Measurements from ENCODE around the gene RHOH. TPM values are rescaled to one million over a fixed set of nuclear protein-coding genes. Genes with fewer than 3 reads are reported as not detected.

The RHOH gene
- polyA plus RNA-seq, 1 experiment: not detected

- TF ChIP-seq CTCF (IDR thresholded peaks at IDR 0.05; ENCODE audit: low read depth, low read length): no peak
- Histone ChIP-seq H3K4me3 (ENCODE audit: low read depth, low read length) (no peak overlapping the region), H3K27ac (ENCODE audit: low read depth, low read length) (no peak overlapping the region), H3K9me3 (ENCODE audit: control insufficient read depth, insufficient read depth, low read length) (no peaks in the 10 kb centered on the region), H3K27me3 (ENCODE audit: control insufficient read depth, insufficient read depth, low read length) (peaks cover 3% of the 10 kb centered on the region)
- CTCF ChIA-PET: interaction anchor here (1.4 kb wide), 1 partner anchor 61 kb away, joined by 5 read pairs; no protein-coding TSS in a partner anchor
- DNase-seq (ENCODE audit: low read depth, low spot score): no peak
- POLR2A ChIA-PET: no interaction called here
These were observed 67.7 kb downstream of the RHOH start for GRCh38 chr4:40264497-40264896.

- Histone ChIP-seq H3K4me3 (ENCODE audit: low read depth, low read length) (no peak overlapping the region), H3K27me3 (ENCODE audit: control insufficient read depth, insufficient read depth, low read length) (peaks cover 3% of the 10 kb centered on the region), H3K9me3 (ENCODE audit: control insufficient read depth, insufficient read depth, low read length) (no peaks in the 10 kb centered on the region), H3K27ac (ENCODE audit: low read depth, low read length) (peak overlapping the region; percentile 2)
- DNase-seq (ENCODE audit: low read depth, low spot score): no peak
- POLR2A ChIA-PET: interaction anchor here (0.6 kb wide), 1 partner anchor 166 kb away, joined by 4 read pairs; no protein-coding TSS in a partner anchor
- no peak for TF ChIP-seq CTCF (IDR thresholded peaks at IDR 0.05; ENCODE audit: low read depth, low read length)
- CTCF ChIA-PET: interaction anchor here (1.4 kb wide), 1 partner anchor 60 kb away, joined by 5 read pairs; no protein-coding TSS in a partner anchor
These were observed 68.4 kb downstream of the RHOH start for GRCh38 chr4:40264995-40265909.

GRCh38 chr4:40265910-40266274 is 69.1 kb downstream of the RHOH start:
- ChIA-PET CTCF (interaction anchor here (1.4 kb wide), 1 partner anchor 60 kb away, joined by 5 read pairs; no protein-coding TSS in a partner anchor), POLR2A (interaction anchor here (0.6 kb wide), 1 partner anchor 165 kb away, joined by 4 read pairs; no protein-coding TSS in a partner anchor)
- DNase-seq (ENCODE audit: low read depth, low spot score): no peak
- peaks cover 3% of the 10 kb centered on the region for H3K27me3 ChIP-seq (ENCODE audit: control insufficient read depth, insufficient read depth, low read length)
- no peaks in the 10 kb centered on the region for H3K9me3 ChIP-seq (ENCODE audit: control insufficient read depth, insufficient read depth, low read length)
- H3K4me3 ChIP-seq (ENCODE audit: low read depth, low read length): no peak overlapping the region
- H3K27ac ChIP-seq (ENCODE audit: low read depth, low read length): no peak overlapping the region
- TF ChIP-seq CTCF (IDR thresholded peaks at IDR 0.05; ENCODE audit: low read depth, low read length): no peak

GRCh38 chr4:40269133-40269532 is 72.3 kb downstream of the RHOH start:
- ChIA-PET CTCF (no interaction called here), POLR2A (no interaction called here)
- DNase-seq (ENCODE audit: low read depth, low spot score): no peak

More at GRCh38 chr4:40269133-40269532, 72.3 kb downstream of the RHOH start:
- no peaks in the 10 kb centered on the region for H3K27me3 ChIP-seq (ENCODE audit: control insufficient read depth, insufficient read depth, low read length)
- H3K4me3 ChIP-seq (ENCODE audit: low read depth, low read length): no peak overlapping the region
- H3K27ac ChIP-seq (ENCODE audit: low read depth, low read length): no peak overlapping the region
- no peaks in the 10 kb centered on the region for H3K9me3 ChIP-seq (ENCODE audit: control insufficient read depth, insufficient read depth, low read length)
- no peak for TF ChIP-seq CTCF (IDR thresholded peaks at IDR 0.05; ENCODE audit: low read depth, low read length)

Measured in AG04450 (cell line).